ENCODE data around the gene ALDH5A1.

ALDH5A1 gene

DNA sequence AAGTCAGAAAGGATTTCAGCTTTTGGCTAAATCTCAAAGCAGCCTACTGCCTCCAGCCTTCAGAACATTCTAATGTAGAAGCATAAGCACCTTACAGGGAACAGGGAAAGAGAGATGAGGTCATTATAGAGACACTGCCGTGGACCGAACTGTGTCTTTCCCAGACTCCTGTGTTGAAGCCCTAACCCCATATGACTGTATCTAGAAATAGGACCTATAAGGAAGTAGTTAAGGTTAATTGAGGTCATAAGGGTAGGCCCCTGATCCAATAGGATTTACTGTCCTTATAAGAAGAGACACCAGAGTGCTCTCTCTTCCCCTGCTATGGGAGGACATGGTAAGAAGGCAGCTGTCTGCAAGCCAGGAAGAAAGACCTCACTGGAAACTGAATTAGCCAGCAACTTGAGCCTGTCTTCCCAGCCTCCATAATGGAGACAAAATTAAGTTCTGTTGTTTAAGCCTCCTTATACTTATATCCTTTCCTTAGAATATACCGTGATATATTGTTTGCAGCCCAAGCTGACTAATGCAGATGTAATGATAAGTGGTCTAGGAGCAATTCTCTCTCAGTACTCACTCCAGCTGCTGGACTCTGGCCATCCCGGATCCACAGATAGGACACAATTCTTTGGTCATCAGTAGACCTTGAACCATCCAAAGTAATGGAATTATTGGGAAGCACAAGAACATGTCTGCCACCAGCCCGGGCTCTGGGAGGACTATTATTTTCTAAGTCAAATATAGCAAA lies 71.4 kb downstream of the ALDH5A1 start:
- in situ Hi-C loops (cut with MboI; ENCODE audit: low sequenced_read_pairs, unreplicated experiment) = no loop called here
- TF ChIP-seq, protein P1, sequence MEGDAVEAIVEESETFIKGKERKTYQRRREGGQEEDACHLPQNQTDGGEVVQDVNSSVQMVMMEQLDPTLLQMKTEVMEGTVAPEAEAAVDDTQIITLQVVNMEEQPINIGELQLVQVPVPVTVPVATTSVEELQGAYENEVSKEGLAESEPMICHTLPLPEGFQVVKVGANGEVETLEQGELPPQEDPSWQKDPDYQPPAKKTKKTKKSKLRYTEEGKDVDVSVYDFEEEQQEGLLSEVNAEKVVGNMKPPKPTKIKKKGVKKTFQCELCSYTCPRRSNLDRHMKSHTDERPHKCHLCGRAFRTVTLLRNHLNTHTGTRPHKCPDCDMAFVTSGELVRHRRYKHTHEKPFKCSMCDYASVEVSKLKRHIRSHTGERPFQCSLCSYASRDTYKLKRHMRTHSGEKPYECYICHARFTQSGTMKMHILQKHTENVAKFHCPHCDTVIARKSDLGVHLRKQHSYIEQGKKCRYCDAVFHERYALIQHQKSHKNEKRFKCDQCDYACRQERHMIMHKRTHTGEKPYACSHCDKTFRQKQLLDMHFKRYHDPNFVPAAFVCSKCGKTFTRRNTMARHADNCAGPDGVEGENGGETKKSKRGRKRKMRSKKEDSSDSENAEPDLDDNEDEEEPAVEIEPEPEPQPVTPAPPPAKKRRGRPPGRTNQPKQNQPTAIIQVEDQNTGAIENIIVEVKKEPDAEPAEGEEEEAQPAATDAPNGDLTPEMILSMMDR (IDR thresholded peaks at IDR 0.05; ENCODE audit: borderline replicate concordance, control extremely low read depth, extremely low read depth, insufficient read depth, missing control alignments) = no peak
- DNase-seq (ENCODE audit: low spot score) = no peak

DNA sequence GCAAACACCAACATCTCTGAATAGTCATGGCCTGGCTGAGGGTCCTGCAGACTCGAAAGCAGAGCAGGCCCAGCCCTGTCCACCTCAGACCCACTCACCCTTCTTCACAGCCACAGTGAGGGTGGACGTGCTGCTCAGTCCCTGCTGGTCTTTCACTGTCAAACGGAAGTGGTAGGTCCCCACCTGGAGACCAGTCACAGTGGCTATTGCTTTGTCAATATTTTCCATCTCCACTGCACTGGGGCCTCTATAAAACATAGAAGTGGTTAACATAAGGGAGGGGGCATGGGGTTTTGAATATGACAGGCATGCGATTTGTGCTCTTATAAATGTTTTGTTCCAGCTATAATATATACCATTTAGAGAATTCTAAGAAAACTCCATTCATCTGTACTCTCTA lies 73.9 kb downstream of the ALDH5A1 start:
- no peak for DNase-seq (ENCODE audit: low spot score)
- TF ChIP-seq, protein P1 (IDR thresholded peaks at IDR 0.05; ENCODE audit: borderline replicate concordance, control extremely low read depth, extremely low read depth, insufficient read depth, missing control alignments) = no peak
- in situ Hi-C loops (cut with MboI; ENCODE audit: low sequenced_read_pairs, unreplicated experiment) = no loop called here

GRCh38 chr6:24569811-24570210 lies 75.0 kb downstream of the ALDH5A1 start:
- TF ChIP-seq, protein P1 (IDR thresholded peaks at IDR 0.05; ENCODE audit: borderline replicate concordance, control extremely low read depth, extremely low read depth, insufficient read depth, missing control alignments) = no peak
- in situ Hi-C loops (cut with MboI; ENCODE audit: low sequenced_read_pairs, unreplicated experiment) = no loop called here
- DNase-seq (ENCODE audit: low spot score) = no peak

- in situ Hi-C loops (cut with MboI; ENCODE audit: low sequenced_read_pairs, unreplicated experiment) = no loop called here
- TF ChIP-seq, protein P1 (IDR thresholded peaks at IDR 0.05; ENCODE audit: borderline replicate concordance, control extremely low read depth, extremely low read depth, insufficient read depth, missing control alignments) = no peak
- DNase-seq (ENCODE audit: low spot score) = no peak
Observed at GRCh38 chr6:24571361-24571760, 76.6 kb downstream of the ALDH5A1 start.

- in situ Hi-C loops (cut with MboI; ENCODE audit: low sequenced_read_pairs, unreplicated experiment) = no loop called here
- peak; percentile 41 for DNase-seq (ENCODE audit: low spot score)
- TF ChIP-seq, protein P1 (IDR thresholded peaks at IDR 0.05; ENCODE audit: borderline replicate concordance, control extremely low read depth, extremely low read depth, insufficient read depth, missing control alignments) = no peak
Observed at GRCh38 chr6:24574809-24575208, 80.0 kb downstream of the ALDH5A1 start.

DNA sequence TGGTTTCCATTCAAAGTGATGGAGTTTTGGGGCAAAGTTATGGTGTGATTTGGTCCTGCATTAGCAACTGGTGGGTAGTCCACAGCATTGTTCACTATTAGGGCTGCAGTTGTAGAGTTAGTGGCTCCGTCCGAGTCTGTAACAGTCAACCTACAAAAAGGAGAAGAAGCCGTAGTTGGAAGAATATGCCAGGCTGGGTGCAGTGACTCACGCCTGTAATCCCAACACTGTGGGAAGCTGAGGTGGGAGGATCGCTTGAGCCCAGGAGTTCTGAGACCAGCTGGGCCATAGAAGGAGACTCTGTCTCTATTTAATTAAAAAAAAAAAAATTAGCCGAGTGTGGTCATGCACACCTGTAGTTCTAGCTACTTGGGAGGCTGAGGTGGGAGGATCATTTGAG lies 81.7 kb downstream of the ALDH5A1 start:
- DNase-seq (ENCODE audit: low spot score) = no peak
- in situ Hi-C loops (cut with MboI; ENCODE audit: low sequenced_read_pairs, unreplicated experiment) = no loop called here
- TF ChIP-seq, protein P1 (IDR thresholded peaks at IDR 0.05; ENCODE audit: borderline replicate concordance, control extremely low read depth, extremely low read depth, insufficient read depth, missing control alignments) = no peak

All from GM13976 (cell line).